OCI-LY3 (cell line): ENCODE measurements around the gene ZNF558.

Experiments used
- H2AFZ ChIP-seq: fragments of 200-600, 300-600 bp; shearing (Covaris generic); 2 replicates; pipeline ENCODE4 v1.6.0; 2014; ENCODE audit warnings: antibody characterized with exemption, low read depth, low read length
- H3K27ac ChIP-seq: fragments of 200-600, 300-600 bp; sonication (generic); 2 replicates; pipeline ENCODE4 v1.5.1; 2014; ENCODE audit warnings: mild to moderate bottlenecking, low read length, moderate library complexity, mixed read lengths
- H3K27me3 ChIP-seq: fragments of 200-600, 300-600 bp; sonication (generic); 2 replicates; pipeline ENCODE4 v1.6.1; 2014; ENCODE audit warnings: low read depth, low read length, mixed read lengths
- H3K36me3 ChIP-seq: fragments of 200-600, 300-600 bp; sonication (generic); replicated peaks from 2 replicates; pipeline ENCODE3; 2014; ENCODE audit warnings: low read depth, low read length, mixed read lengths
- H3K4me1 ChIP-seq: fragments of 300-600, 200-600 bp; sonication (generic); 2 replicates; pipeline ENCODE4 v1.6.1; 2014; ENCODE audit warnings: low read length, mixed read lengths
- H3K4me2 ChIP-seq: fragments of 200-600, 300-600 bp; sonication (generic); 2 replicates; pipeline ENCODE4 v1.6.1; 2014; ENCODE audit warnings: low read length, mixed read lengths
- H3K4me3 ChIP-seq: fragments of 300-600, 200-600 bp; sonication (generic); 2 replicates; pipeline ENCODE4 v1.5.1; 2014; ENCODE audit warnings: antibody characterized with exemption, mild to moderate bottlenecking, low read length, moderate library complexity
- H3K79me2 ChIP-seq: fragments of 300-600, 200-600 bp; shearing (Covaris generic); 2 replicates; pipeline ENCODE4 v1.6.1; 2014; ENCODE audit warnings: mild to moderate bottlenecking, low read length, mixed read lengths
- H3K9ac ChIP-seq: fragments of 300-600, 200-600 bp; shearing (Covaris generic); 2 replicates; pipeline ENCODE4 v1.6.0; 2014; ENCODE audit warnings: mild to moderate bottlenecking, low read length, moderate library complexity
- H3K9me3 ChIP-seq: fragments of 200-600, 300-600 bp; shearing (Covaris generic); 2 replicates; pipeline ENCODE4 v1.6.1; 2014; ENCODE audit warnings: low read length, mixed read lengths; ENCODE audit not compliant: insufficient read depth
- H4K20me1 ChIP-seq: fragments of 200-600, 300-600 bp; sonication (generic); 2 replicates; pipeline ENCODE4 v1.6.1; 2016; ENCODE audit warnings: low read length, mixed read lengths; ENCODE audit not compliant: insufficient read depth
- EZH2phosphoT487 ChIP-seq: fragments of 200-600 bp; shearing (Covaris generic); IDR thresholded peaks from 2 replicates; pipeline ENCODE4 v1.6.1; 2018; ENCODE audit warnings: antibody characterized with exemption, mixed run types, low read depth
- TF ChIP-seq, protein P1 (sequence below): fragments of 200-600, 300-600 bp; sonication (generic); IDR thresholded peaks from 2 replicates; pipeline ENCODE4 v1.5.1; 2014; ENCODE audit warnings: antibody characterized with exemption, low read length, low read depth

ZNF558 gene

DNA sequence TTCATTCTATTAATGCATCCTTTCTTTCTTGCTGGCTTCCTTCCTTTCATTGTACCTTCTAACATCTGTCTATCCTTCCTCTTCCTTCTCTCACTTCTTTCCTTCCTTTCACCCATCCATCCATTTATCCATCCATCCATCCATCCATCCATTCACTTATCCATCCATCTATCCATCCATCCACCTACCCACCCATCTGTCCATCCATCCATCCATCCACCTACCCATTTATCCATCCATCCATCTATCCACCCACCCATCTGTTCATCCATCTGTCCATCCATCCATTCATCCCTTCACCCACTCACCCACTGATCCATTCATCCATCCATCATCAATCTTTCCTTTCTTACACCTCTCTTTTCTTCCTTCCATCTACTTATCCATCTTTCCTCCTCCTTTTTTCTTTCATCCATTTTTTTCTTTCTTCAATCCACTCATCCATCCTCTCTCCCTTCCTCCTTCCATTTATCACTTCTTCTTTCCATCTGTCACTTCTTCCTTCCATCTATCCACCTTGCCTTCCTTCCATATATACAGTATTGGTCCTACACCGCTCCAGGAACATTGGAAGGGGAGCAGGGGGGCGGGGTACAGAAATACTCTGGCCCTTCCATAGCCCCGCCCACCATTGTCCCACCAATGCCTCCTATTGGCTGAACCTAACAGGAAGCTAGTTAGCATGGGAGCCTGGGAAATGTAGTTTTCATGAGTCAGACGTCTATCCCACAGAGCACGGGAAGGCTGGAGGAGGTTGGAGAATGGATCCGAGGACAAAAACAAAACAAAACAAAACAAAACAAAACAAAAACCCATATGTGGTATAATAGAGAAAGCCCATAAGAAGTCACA is 46.0 kb upstream of the ZNF558 start:
- Histone ChIP-seq H3K79me2 (no peaks in the 10 kb centered on the region), H3K4me1 (no peaks in the 10 kb centered on the region), H3K27me3 (no peaks in the 10 kb centered on the region), H3K9ac (no peak overlapping the region), H3K27ac (no peak overlapping the region), H2AFZ (no peak overlapping the region), H3K4me2 (no peak overlapping the region), H4K20me1 (no peaks in the 10 kb centered on the region), H3K4me3 (no peak overlapping the region), H3K9me3 (peaks cover 5% of the 10 kb centered on the region; the same call in 1 of the 2 replicates), H3K36me3 (no peaks in the 10 kb centered on the region)
- TF ChIP-seq EZH2phosphoT487: no peak
- TF ChIP-seq, protein P1, sequence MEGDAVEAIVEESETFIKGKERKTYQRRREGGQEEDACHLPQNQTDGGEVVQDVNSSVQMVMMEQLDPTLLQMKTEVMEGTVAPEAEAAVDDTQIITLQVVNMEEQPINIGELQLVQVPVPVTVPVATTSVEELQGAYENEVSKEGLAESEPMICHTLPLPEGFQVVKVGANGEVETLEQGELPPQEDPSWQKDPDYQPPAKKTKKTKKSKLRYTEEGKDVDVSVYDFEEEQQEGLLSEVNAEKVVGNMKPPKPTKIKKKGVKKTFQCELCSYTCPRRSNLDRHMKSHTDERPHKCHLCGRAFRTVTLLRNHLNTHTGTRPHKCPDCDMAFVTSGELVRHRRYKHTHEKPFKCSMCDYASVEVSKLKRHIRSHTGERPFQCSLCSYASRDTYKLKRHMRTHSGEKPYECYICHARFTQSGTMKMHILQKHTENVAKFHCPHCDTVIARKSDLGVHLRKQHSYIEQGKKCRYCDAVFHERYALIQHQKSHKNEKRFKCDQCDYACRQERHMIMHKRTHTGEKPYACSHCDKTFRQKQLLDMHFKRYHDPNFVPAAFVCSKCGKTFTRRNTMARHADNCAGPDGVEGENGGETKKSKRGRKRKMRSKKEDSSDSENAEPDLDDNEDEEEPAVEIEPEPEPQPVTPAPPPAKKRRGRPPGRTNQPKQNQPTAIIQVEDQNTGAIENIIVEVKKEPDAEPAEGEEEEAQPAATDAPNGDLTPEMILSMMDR: no peak

DNA sequence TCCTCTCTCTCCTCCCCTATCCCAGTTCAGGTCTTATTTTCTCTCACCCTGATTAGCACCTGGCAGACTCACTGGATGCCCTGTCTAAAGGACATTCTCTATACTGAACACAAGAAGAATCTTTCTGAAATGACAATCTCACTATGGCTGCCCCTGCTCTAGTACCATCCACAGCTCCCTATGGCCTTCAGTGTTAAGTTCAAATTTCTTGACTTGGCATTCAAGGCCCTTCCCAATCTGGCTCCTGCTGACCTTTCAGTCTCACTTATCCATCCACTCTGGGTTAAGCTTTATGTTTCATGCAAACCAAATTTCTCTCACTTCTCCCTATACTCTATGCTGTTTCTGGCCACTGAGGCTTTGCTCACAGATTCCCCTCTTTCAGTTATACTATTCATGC is 34.2 kb upstream of the ZNF558 start:
- Histone ChIP-seq H3K27ac (no peak overlapping the region), H2AFZ (no peak overlapping the region), H3K4me3 (no peak overlapping the region), H3K27me3 (no peaks in the 10 kb centered on the region), H4K20me1 (no peaks in the 10 kb centered on the region), H3K36me3 (no peaks in the 10 kb centered on the region), H3K9me3 (no peaks in the 10 kb centered on the region), H3K4me1 (no peaks in the 10 kb centered on the region), H3K79me2 (no peaks in the 10 kb centered on the region), H3K4me2 (no peak overlapping the region), H3K9ac (no peak overlapping the region)
- TF ChIP-seq, protein P1: no peak
- TF ChIP-seq EZH2phosphoT487: no peak

GRCh38 chr19:8858260-8858659 is 26.2 kb upstream of the ZNF558 start:
- Histone ChIP-seq H3K4me1 (no peaks in the 10 kb centered on the region), H3K9me3 (0 out of 2 replicates have a peak, but pooled peaks cover 3% of the 10 kb centered on the region), H3K27me3 (no peaks in the 10 kb centered on the region), H3K9ac (no peak overlapping the region), H3K4me2 (no peak overlapping the region), H2AFZ (no peak overlapping the region), H3K27ac (no peak overlapping the region), H3K36me3 (no peaks in the 10 kb centered on the region), H3K79me2 (no peaks in the 10 kb centered on the region), H3K4me3 (no peak overlapping the region), H4K20me1 (no peaks in the 10 kb centered on the region)
- TF ChIP-seq, protein P1: no peak
- no peak for TF ChIP-seq EZH2phosphoT487

- H3K36me3 ChIP-seq: no peaks in the 10 kb centered on the region
- H3K79me2 ChIP-seq: no peaks in the 10 kb centered on the region
- no peaks in the 10 kb centered on the region for H3K27me3 ChIP-seq
- H2AFZ ChIP-seq: no peak overlapping the region
- TF ChIP-seq, protein P1: no peak
- TF ChIP-seq EZH2phosphoT487: no peak
- no peak overlapping the region for H3K27ac ChIP-seq
- no peaks in the 10 kb centered on the region for H3K9me3 ChIP-seq
- no peak overlapping the region for H3K4me2 ChIP-seq
- no peak overlapping the region for H3K4me3 ChIP-seq
- no peaks in the 10 kb centered on the region for H4K20me1 ChIP-seq
- no peaks in the 10 kb centered on the region for H3K4me1 ChIP-seq
- no peak overlapping the region for H3K9ac ChIP-seq
These were observed 18.4 kb upstream of the ZNF558 start for GRCh38 chr19:8850488-8850887.
